IMR-90 (cell line): ENCODE measurements around the gene SMAP1. TPM values are rescaled to one million over a fixed set of nuclear protein-coding genes. Genes with fewer than 3 reads are reported as not detected.

Source experiments
- ATAC-seq: fragments of 200-7000 bp; cut with Tn5 transposase; 2 replicates; pipeline ENCODE4 v1.9.1; 2020; ENCODE audit warnings: low read depth, mild to moderate bottlenecking, moderate library complexity
- BruUV-seq: library from RNA; stranded (reverse); fragments of 400-500 nt; replicated peaks from 2 replicates; lab custom pipeline; 2021; lab: Mats Ljungman, UMichigan
- CTCF ChIA-PET: fragments of 300-600 bp; formaldehyde crosslinking; extraction: SDS; loops from one replicate; lab custom pipeline; 2021; ENCODE audit warnings: antibody characterized with exemption; lab: Yijun Ruan, JAX
- POLR2A ChIA-PET: fragments of 300-600 bp; sonication (Branson Sonifier 250); formaldehyde crosslinking; loops from one replicate; lab custom pipeline; 2022; ENCODE audit warnings: antibody characterized with exemption; ENCODE audit not compliant: unreplicated experiment; lab: Charles Lee
- DNase-seq: peaks from one replicate; pipeline ENCODE4 v3.0.0; 2013
- H2AFZ ChIP-seq: replicated peaks from 2 replicates; pipeline ENCODE3; 2013; ENCODE audit warnings: low read length, mild to moderate bottlenecking; ENCODE audit not compliant: poor library complexity
- H2AK5ac ChIP-seq: 2 replicates; pipeline ENCODE4 v1.6.1; 2013; ENCODE audit warnings: low read depth, low read length, inconsistent platforms
- H2AK9ac ChIP-seq: replicated peaks from 2 replicates; pipeline ENCODE3; 2013; ENCODE audit warnings: mild to moderate bottlenecking, low read depth, low read length, moderate library complexity; ENCODE audit not compliant: poor library complexity
- H2BK120ac ChIP-seq: 2 replicates; pipeline ENCODE4 v1.6.1; 2013; ENCODE audit warnings: low read depth, low read length, inconsistent platforms
- H2BK15ac ChIP-seq: 3 replicates; pipeline ENCODE4 v1.6.1; 2013; ENCODE audit warnings: low read depth, low read length, inconsistent platforms
- H2BK20ac ChIP-seq: 2 replicates; pipeline ENCODE4 v1.6.1; 2013; ENCODE audit warnings: low read depth, mild to moderate bottlenecking, inconsistent platforms, low read length, moderate library complexity
- H2BK5ac ChIP-seq: 2 replicates; pipeline ENCODE4 v1.6.1; 2013; ENCODE audit warnings: mild to moderate bottlenecking, low read depth, low read length, inconsistent platforms; ENCODE audit not compliant: poor library complexity, severe bottlenecking
- H3K14ac ChIP-seq: replicated peaks from 2 replicates; pipeline ENCODE4 v1.6.1; 2013; ENCODE audit warnings: low read depth, low read length, inconsistent platforms
- H3K18ac ChIP-seq: 2 replicates; pipeline ENCODE4 v1.6.1; 2013; ENCODE audit warnings: low read depth, low read length, control low read depth
- H3K23ac ChIP-seq: 2 replicates; pipeline ENCODE4 v1.6.1; 2013; ENCODE audit warnings: low read depth, low read length, inconsistent platforms
- H3K27ac ChIP-seq: 2 replicates; pipeline ENCODE4 v1.5.1; 2013; ENCODE audit warnings: mild to moderate bottlenecking, control low read depth, low read length; ENCODE audit not compliant: insufficient read depth
- H3K27me3 ChIP-seq: 2 replicates; pipeline ENCODE4 v1.6.1; 2013; ENCODE audit warnings: low read length; ENCODE audit not compliant: control insufficient read depth, insufficient read depth
- H3K36me3 ChIP-seq: 2 replicates; pipeline ENCODE4 v1.6.1; 2013; ENCODE audit warnings: low read length, mixed read lengths; ENCODE audit not compliant: control insufficient read depth, insufficient read depth
- H3K4ac ChIP-seq: 2 replicates; pipeline ENCODE4 v1.6.1; 2013; ENCODE audit warnings: low read depth, low read length, inconsistent platforms
- H3K4me1 ChIP-seq: 2 replicates; pipeline ENCODE4 v1.6.1; 2013; ENCODE audit warnings: low read length, mixed read lengths; ENCODE audit not compliant: control insufficient read depth, insufficient read depth
- H3K4me2 ChIP-seq: 2 replicates; pipeline ENCODE4 v1.6.1; 2013; ENCODE audit warnings: low read depth, mild to moderate bottlenecking, control low read depth, low read length, moderate library complexity
- H3K4me3 ChIP-seq: 2 replicates; pipeline ENCODE4 v1.5.1; 2013; ENCODE audit warnings: low read depth, mild to moderate bottlenecking, control low read depth, low read length, moderate library complexity; ENCODE audit not compliant: insufficient read depth
- H3K56ac ChIP-seq: 2 replicates; pipeline ENCODE4 v1.6.1; 2013; ENCODE audit warnings: low read length, inconsistent platforms; ENCODE audit not compliant: insufficient read depth; ENCODE audit errors: extremely low read depth
- H3K79me1 ChIP-seq, 2 experiments: 2 replicates each; pipeline ENCODE4 v1.6.1; 2013; ENCODE audit warnings: low read length in 2 of 2, inconsistent platforms in 1 of 2, low read depth in 1 of 2
- H3K9ac ChIP-seq: 2 replicates; pipeline ENCODE4 v1.6.1; 2013; ENCODE audit warnings: low read depth, low read length, control low read depth
- H3K9me1 ChIP-seq: 2 replicates; pipeline ENCODE4 v1.6.1; 2013; ENCODE audit warnings: low read length, inconsistent platforms; ENCODE audit not compliant: insufficient read depth
- H3K9me3 ChIP-seq: 2 replicates; pipeline ENCODE4 v1.6.1; 2013; ENCODE audit warnings: low read length; ENCODE audit not compliant: control insufficient read depth, insufficient read depth
- H4K20me1 ChIP-seq: 2 replicates; pipeline ENCODE4 v1.6.1; 2013; ENCODE audit warnings: low read length, inconsistent platforms; ENCODE audit not compliant: insufficient read depth
- H4K5ac ChIP-seq: 2 replicates; pipeline ENCODE4 v1.6.1; 2013; ENCODE audit warnings: mild to moderate bottlenecking, low read depth, low read length, control low read depth
- H4K8ac ChIP-seq, 2 experiments: 2 replicates each; pipeline ENCODE4 v1.6.1; 2013; ENCODE audit warnings: low read depth in 2 of 2, low read length in 2 of 2, control low read depth in 1 of 2, inconsistent platforms in 1 of 2
- H4K91ac ChIP-seq: 2 replicates; pipeline ENCODE4 v1.6.1; 2013; ENCODE audit warnings: low read depth, low read length, inconsistent platforms; ENCODE audit not compliant: insufficient read depth
- MAZ ChIP-seq: IDR thresholded peaks from 2 replicates; pipeline ENCODE4 v1.6.1; 2012; ENCODE audit warnings: low read depth, mild to moderate bottlenecking, low read length, improper control_type of control experiment, moderate library complexity, borderline replicate concordance
- RCOR1 ChIP-seq: IDR thresholded peaks from 2 replicates; pipeline ENCODE4 v1.6.1; 2012; ENCODE audit warnings: mild to moderate bottlenecking, low read length, improper control_type of control experiment; ENCODE audit not compliant: insufficient replicate concordance
- SMC3 ChIP-seq: fragments of 150-350 bp; IDR thresholded peaks from 2 replicates; pipeline ENCODE4 v1.6.1; 2016; ENCODE audit warnings: low read depth, mild to moderate bottlenecking, antibody characterized with exemption, low read length, moderate library complexity
- WGBS, 2 experiments: methylation state at CpG; one replicate each; pipeline versions ENCODE4 v1.1.5 to v1.1.7; 2013; ENCODE audit warnings: missing lambda C conversion rate in 2 of 2; ENCODE audit not compliant: insufficient read length in 1 of 2; ENCODE audit errors: extremely low coverage in 2 of 2; 5-methylcytosine and 5-hydroxymethylcytosine counted together
- dilution Hi-C: fragments of 300-500 bp; cut with HindIII; formaldehyde crosslinking; loops from one replicate; pipeline ENCODE4 v1.14.3; 2018; ENCODE audit warnings: low sequenced_read_pairs; ENCODE audit not compliant: unreplicated experiment
- in situ Hi-C: fragments of 300-500 bp; cut with MboI; formaldehyde crosslinking; loops from 3 replicates; pipeline ENCODE4 v1.14.3; 2019; ENCODE audit warnings: low sequenced_read_pairs, inconsistent platforms, mixed read lengths
- intact Hi-C: fragments of 100-400 bp; cut with micrococcal nuclease; formaldehyde crosslinking; loops from 2 replicates; pipeline ENCODE4 v1.10.0; 2022
- polyA plus RNA-seq, 3 experiments: library from polyadenylated mRNA; depleted of rRNA; stranded (reverse); fragments of >200 nt; gene quantifications; 2 replicates each; pipeline ENCODE4 v1.2.3, GENCODE V29; 2012; ENCODE audit warnings: low replicate concordance in 1 of 3
- total RNA-seq: library from RNA; depleted of rRNA; stranded (reverse); fragments of >200 nt; gene quantifications from 2 replicates; pipeline ENCODE4 v1.2.3, GENCODE V29; 2012
- TF ChIP-seq, protein P1 (sequence below): fragments of 150-350 bp; IDR thresholded peaks from 2 replicates; pipeline ENCODE4 v1.6.1; 2017; ENCODE audit warnings: mild to moderate bottlenecking, antibody characterized with exemption, low read length, low read depth

The SMAP1 gene
- total and polyA plus RNA-seq, 2 of the 4 experiments (the other 2 are of a cell fraction): 14.8 to 16.7 TPM

DNA sequence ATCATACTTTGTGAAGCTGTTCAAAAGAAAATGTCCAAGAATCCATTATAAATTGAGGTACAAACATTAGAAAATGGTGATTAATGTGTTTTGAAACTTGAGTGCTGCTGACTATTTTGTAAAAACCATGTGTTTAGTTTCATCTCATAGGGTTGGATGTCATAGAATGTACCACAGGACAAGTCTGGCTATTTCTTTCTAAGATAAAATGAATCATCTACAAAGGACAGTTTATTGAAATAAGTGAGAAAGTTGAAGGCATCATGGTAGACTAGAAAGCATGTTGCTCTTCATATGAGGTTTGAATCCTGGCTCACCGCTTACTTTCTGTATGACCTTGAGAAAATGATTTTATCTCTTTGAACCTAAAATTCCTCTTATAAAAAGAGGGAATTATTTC, 29.2 kb upstream of the SMAP1 start:
- no peaks in the 10 kb centered on the region for H4K20me1 ChIP-seq
- BruUV-seq: no TSS peak
- in situ Hi-C loops (no loop called here), intact Hi-C loops (no loop called here), dilution Hi-C loops (no loop called here)
- no peak overlapping the region for H3K4me2 ChIP-seq
- no peak overlapping the region for H3K27ac ChIP-seq
- no peaks in the 10 kb centered on the region for H3K79me1 ChIP-seq
- H3K9ac ChIP-seq: no peak overlapping the region
- no peak overlapping the region for H3K4ac ChIP-seq
- no peak overlapping the region for H3K4me3 ChIP-seq
- H4K8ac ChIP-seq: no peak overlapping the region
- H2AK5ac ChIP-seq: no peak overlapping the region
- no peak overlapping the region for H3K23ac ChIP-seq
- no peak for TF ChIP-seq SMC3
- TF ChIP-seq, protein P1, sequence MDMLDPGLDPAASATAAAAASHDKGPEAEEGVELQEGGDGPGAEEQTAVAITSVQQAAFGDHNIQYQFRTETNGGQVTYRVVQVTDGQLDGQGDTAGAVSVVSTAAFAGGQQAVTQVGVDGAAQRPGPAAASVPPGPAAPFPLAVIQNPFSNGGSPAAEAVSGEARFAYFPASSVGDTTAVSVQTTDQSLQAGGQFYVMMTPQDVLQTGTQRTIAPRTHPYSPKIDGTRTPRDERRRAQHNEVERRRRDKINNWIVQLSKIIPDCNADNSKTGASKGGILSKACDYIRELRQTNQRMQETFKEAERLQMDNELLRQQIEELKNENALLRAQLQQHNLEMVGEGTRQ: no peak
- TF ChIP-seq RCOR1: no peak
- no peak for TF ChIP-seq MAZ
- H3K27me3 ChIP-seq: no peaks in the 10 kb centered on the region
- CTCF ChIA-PET: interaction anchor here (0.6 kb wide), 1 partner anchor 63 kb away, joined by 3 read pairs; no protein-coding TSS in a partner anchor
- POLR2A ChIA-PET: no interaction called here
- no peak overlapping the region for H3K18ac ChIP-seq
- H3K14ac ChIP-seq: no peak overlapping the region
- no peak overlapping the region for H4K91ac ChIP-seq
- H2BK20ac ChIP-seq: no peak overlapping the region
- no peaks in the 10 kb centered on the region for H3K4me1 ChIP-seq
- H3K9me3 ChIP-seq: no peaks in the 10 kb centered on the region
- H3K9me1 ChIP-seq: no peaks in the 10 kb centered on the region
- H3K56ac ChIP-seq: no peak overlapping the region
- no peak overlapping the region for H2BK5ac ChIP-seq
- H2BK120ac ChIP-seq: no peak overlapping the region
- WGBS, 2 experiments: no CpG with 5 or more reads among the region's 1 CpG
- no peak overlapping the region for H2BK15ac ChIP-seq
- no peak for DNase-seq
- no peak overlapping the region for H2AFZ ChIP-seq
- ATAC-seq: no peak
- H3K36me3 ChIP-seq: no peaks in the 10 kb centered on the region
- no peak overlapping the region for H4K5ac ChIP-seq
- no peak overlapping the region for H2AK9ac ChIP-seq
